SK-N-SH (cell line): ENCODE results near the gene MYH15. TPM values are rescaled to one million over a fixed set of nuclear protein-coding genes. Genes with fewer than 3 reads are reported as not detected.

ENCODE experiments used
- CTCF ChIA-PET: fragments of 300-600, 350-600 bp; formaldehyde crosslinking; extraction: SDS; loops from one replicate; lab custom pipeline; 2021; lab: Yijun Ruan, JAX
- POLR2A ChIA-PET: fragments of 350-600 bp; sonication (Branson Sonifier 250); formaldehyde crosslinking; extraction: SDS; loops from one replicate; lab custom pipeline; 2020; ENCODE audit warnings: antibody characterized with exemption, inconsistent platforms; lab: Yijun Ruan, JAX
- DNase-seq: peaks from one replicate; pipeline ENCODE4 v3.0.0; 2012
- H2AFZ ChIP-seq: fragments of 200-600 bp; sonication (generic); 2 replicates; pipeline ENCODE4 v1.8.1; 2016; ENCODE audit warnings: antibody characterized with exemption, mild to moderate bottlenecking, low read depth
- H3F3A ChIP-seq: fragments of 200-600 bp; sonication (generic); replicated peaks from 2 replicates; pipeline ENCODE3; 2016; ENCODE audit warnings: antibody characterized with exemption, mild to moderate bottlenecking; ENCODE audit not compliant: insufficient read depth
- H3K27ac ChIP-seq, 2 experiments: fragments of 200-500 bp in 1 of 2; fragments of 200-600 bp in 1 of 2; sonication (Bioruptor generic) in 1 of 2; sonication (generic), shearing (Covaris generic) in 1 of 2; 2 replicates each; pipeline versions ENCODE4 v1.5.1 to v1.6.1; 2014 to 2016; ENCODE audit warnings: low read depth in 2 of 2, inconsistent platforms in 1 of 2, low read length in 1 of 2, mild to moderate bottlenecking in 1 of 2, mixed read lengths in 1 of 2
- H3K27me3 ChIP-seq: fragments of 200-600 bp; sonication (generic), shearing (Covaris generic); 2 replicates; pipeline ENCODE4 v1.6.1; 2016; ENCODE audit warnings: mixed run types; ENCODE audit not compliant: insufficient read depth
- H3K36me3 ChIP-seq, 2 experiments: fragments of 200-500 bp in 1 of 2; fragments of 200-600 bp in 1 of 2; sonication (Bioruptor generic) in 1 of 2; sonication (generic) in 1 of 2; replicated peaks in 1 of 2; 2 replicates each; pipeline versions ENCODE3 to v1.5.1; 2014 to 2016; ENCODE audit warnings: low read length in 1 of 2, mild to moderate bottlenecking in 1 of 2; ENCODE audit not compliant: insufficient read depth in 2 of 2, control insufficient read depth in 1 of 2
- H3K4me1 ChIP-seq, 2 experiments: fragments of 200-500 bp in 1 of 2; fragments of 200-600 bp in 1 of 2; sonication (Bioruptor generic) in 1 of 2; sonication (generic), shearing (Covaris generic) in 1 of 2; 2 replicates each; pipeline versions ENCODE4 v1.5.1 to v1.6.1; 2014 to 2016; ENCODE audit warnings: low read depth in 1 of 2, low read length in 1 of 2, mixed run types in 1 of 2; ENCODE audit not compliant: insufficient read depth in 2 of 2, control insufficient read depth in 1 of 2
- H3K4me2 ChIP-seq: fragments of 200-600 bp; sonication (generic), shearing (Covaris generic); 2 replicates; pipeline ENCODE4 v1.6.1; 2017; ENCODE audit warnings: mixed run types
- H3K4me3 ChIP-seq, 2 experiments: fragments of 200-500 bp in 1 of 2; fragments of 200-600 bp in 1 of 2; sonication (Bioruptor generic) in 1 of 2; sonication (generic), shearing (Covaris generic) in 1 of 2; 2 replicates each; pipeline versions ENCODE4 v1.5.1 to v1.8.1; 2014 to 2016; ENCODE audit warnings: low read depth in 2 of 2, inconsistent platforms in 1 of 2, low read length in 1 of 2, mild to moderate bottlenecking in 1 of 2, mixed read lengths in 1 of 2, moderate library complexity in 1 of 2
- H3K79me2 ChIP-seq: fragments of 200-600 bp; sonication (generic); 2 replicates; pipeline ENCODE4 v1.8.1; 2017; ENCODE audit warnings: mild to moderate bottlenecking; ENCODE audit not compliant: insufficient read depth
- H3K9ac ChIP-seq: fragments of 200-600 bp; sonication (generic); 2 replicates; pipeline ENCODE4 v1.6.1; 2017; ENCODE audit warnings: mixed run types
- H3K9me2 ChIP-seq: fragments of 200-600 bp; sonication (generic); 2 replicates; pipeline ENCODE4 v1.6.1; 2017; ENCODE audit warnings: mixed run types
- H3K9me3 ChIP-seq: fragments of 200-600 bp; sonication (generic); 2 replicates; pipeline ENCODE4 v1.6.1; 2017; ENCODE audit warnings: mixed run types, mild to moderate bottlenecking, moderate library complexity
- H4K20me1 ChIP-seq: fragments of 200-600 bp; sonication (generic); 2 replicates; pipeline ENCODE4 v1.6.1; 2017; ENCODE audit warnings: mild to moderate bottlenecking, mixed run types; ENCODE audit not compliant: insufficient read depth
- CHD2 ChIP-seq: fragments of 150-350 bp; IDR thresholded peaks from 2 replicates; pipeline ENCODE4 v1.6.1; 2018; ENCODE audit warnings: low read length; ENCODE audit not compliant: partially characterized antibody
- EP300 ChIP-seq, 2 experiments: IDR thresholded peaks; 2 replicates each; pipeline versions ENCODE4 v1.4.0 to v1.6.1; 2012; ENCODE audit warnings: borderline replicate concordance in 1 of 2, low read depth in 1 of 2, low read length in 1 of 2
- FOSL2 ChIP-seq: IDR thresholded peaks from 2 replicates; pipeline ENCODE4 v1.4.0; 2012; ENCODE audit warnings: low read depth, mild to moderate bottlenecking, moderate library complexity, borderline replicate concordance
- FOXJ3 ChIP-seq: sonication (generic); formaldehyde crosslinking; IDR thresholded peaks from 2 replicates; pipeline ENCODE4 v1.5.1; 2020; ENCODE audit warnings: mild to moderate bottlenecking, missing genetic modification reagents
- FOXM1 ChIP-seq: IDR thresholded peaks from 2 replicates; pipeline ENCODE4 v1.4.0; 2012; ENCODE audit warnings: low read depth, mild to moderate bottlenecking
- GATA2 ChIP-seq: sonication (generic); formaldehyde crosslinking; IDR thresholded peaks from 2 replicates; pipeline ENCODE4 v1.5.0; 2020; ENCODE audit warnings: mild to moderate bottlenecking, missing genetic modification reagents
- JUND ChIP-seq: IDR thresholded peaks from 2 replicates; pipeline ENCODE4 v1.4.0; 2012
- MEF2A ChIP-seq: IDR thresholded peaks from 2 replicates; pipeline ENCODE4 v1.4.0; 2012; ENCODE audit warnings: low read depth, borderline replicate concordance
- NFIC ChIP-seq: IDR thresholded peaks from 2 replicates; pipeline ENCODE4 v1.4.0; 2012; ENCODE audit warnings: borderline replicate concordance
- POLR2AphosphoS5 ChIP-seq: IDR thresholded peaks from 2 replicates; pipeline ENCODE4 v1.6.1; 2012; ENCODE audit warnings: low read depth, low read length
- RCOR1 ChIP-seq: fragments of 150-350 bp; IDR thresholded peaks from 2 replicates; pipeline ENCODE4 v1.6.1; 2017; ENCODE audit warnings: antibody characterized with exemption, low read length
- RFX5 ChIP-seq: IDR thresholded peaks from 2 replicates; pipeline ENCODE4 v1.6.1; 2012; ENCODE audit warnings: mild to moderate bottlenecking, improper control_type of control experiment, low read length
- RXRA ChIP-seq: IDR thresholded peaks from 2 replicates; pipeline ENCODE4 v1.4.0; 2012; ENCODE audit warnings: low read depth, mild to moderate bottlenecking, borderline replicate concordance
- SIN3A ChIP-seq: IDR thresholded peaks from 2 replicates; pipeline ENCODE4 v1.6.1; 2012; ENCODE audit warnings: low read depth, mild to moderate bottlenecking, low read length, moderate library complexity, borderline replicate concordance
- SMC3 ChIP-seq: IDR thresholded peaks from 2 replicates; pipeline ENCODE4 v1.6.1; 2012; ENCODE audit warnings: low read depth, low read length, improper control_type of control experiment
- TCF12 ChIP-seq: IDR thresholded peaks from 2 replicates; pipeline ENCODE4 v1.4.0; 2012
- TEAD4 ChIP-seq: IDR thresholded peaks from 2 replicates; pipeline ENCODE4 v1.4.0; 2012; ENCODE audit warnings: mild to moderate bottlenecking, borderline replicate concordance; ENCODE audit not compliant: insufficient read depth
- WGBS: methylation state at CpG from one replicate; pipeline ENCODE4 v1.1.6; 2017; ENCODE audit warnings: low lambda C conversion rate; 5-methylcytosine and 5-hydroxymethylcytosine counted together
- polyA plus RNA-seq, 3 experiments: library from polyadenylated mRNA; depleted of rRNA; stranded (reverse); fragments of >200 nt; gene quantifications; 2 replicates each; pipeline ENCODE4 v1.2.3, GENCODE V29; 2012
- TF ChIP-seq, protein P1 (sequence below): fragments of 150-350 bp; IDR thresholded peaks from 2 replicates; pipeline ENCODE4 v1.6.1; 2017; ENCODE audit warnings: antibody characterized with exemption, low read length, low read depth, borderline replicate concordance
- TF ChIP-seq, protein P2 (sequence below): IDR thresholded peaks from 2 replicates; pipeline ENCODE4 v1.6.1; 2012; ENCODE audit warnings: mild to moderate bottlenecking, low read depth, low read length, moderate library complexity
- TF ChIP-seq, protein P3 (sequence below): IDR thresholded peaks from 2 replicates; pipeline ENCODE4 v1.4.0; 2012; ENCODE audit warnings: low read depth
- TF ChIP-seq, protein P4 (sequence below): IDR thresholded peaks from 2 replicates; pipeline ENCODE4; 2012
- TF ChIP-seq, protein P5 (sequence below): IDR thresholded peaks from 2 replicates; pipeline ENCODE4 v1.4.0; 2012; ENCODE audit warnings: low read depth, borderline replicate concordance

The MYH15 gene
- polyA plus RNA-seq, 1 of the 3 experiments (the other 2 are of a cell fraction): 2.1 TPM

DNA sequence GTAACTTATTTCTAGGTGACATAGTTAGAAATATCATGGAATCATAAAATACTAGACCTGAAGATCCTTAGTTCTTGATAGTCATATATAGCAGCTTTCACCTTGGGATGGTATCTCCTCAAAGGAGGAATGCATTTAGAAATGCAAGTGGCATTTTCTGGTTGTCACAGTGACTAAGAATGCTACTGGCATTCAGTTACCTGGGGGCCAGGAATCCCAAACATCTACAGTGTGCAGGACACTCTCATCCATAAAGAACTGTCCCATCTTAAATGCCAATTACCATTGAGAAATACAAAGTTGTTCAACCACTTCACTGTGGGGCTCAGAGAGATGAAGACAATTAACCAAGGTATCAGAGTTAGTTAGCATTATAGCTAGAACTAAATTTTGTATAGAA is 36.7 kb downstream of the MYH15 start (continued):
- TF ChIP-seq, protein P1, sequence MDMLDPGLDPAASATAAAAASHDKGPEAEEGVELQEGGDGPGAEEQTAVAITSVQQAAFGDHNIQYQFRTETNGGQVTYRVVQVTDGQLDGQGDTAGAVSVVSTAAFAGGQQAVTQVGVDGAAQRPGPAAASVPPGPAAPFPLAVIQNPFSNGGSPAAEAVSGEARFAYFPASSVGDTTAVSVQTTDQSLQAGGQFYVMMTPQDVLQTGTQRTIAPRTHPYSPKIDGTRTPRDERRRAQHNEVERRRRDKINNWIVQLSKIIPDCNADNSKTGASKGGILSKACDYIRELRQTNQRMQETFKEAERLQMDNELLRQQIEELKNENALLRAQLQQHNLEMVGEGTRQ: no peak
- no peak for TF ChIP-seq POLR2AphosphoS5

DNA sequence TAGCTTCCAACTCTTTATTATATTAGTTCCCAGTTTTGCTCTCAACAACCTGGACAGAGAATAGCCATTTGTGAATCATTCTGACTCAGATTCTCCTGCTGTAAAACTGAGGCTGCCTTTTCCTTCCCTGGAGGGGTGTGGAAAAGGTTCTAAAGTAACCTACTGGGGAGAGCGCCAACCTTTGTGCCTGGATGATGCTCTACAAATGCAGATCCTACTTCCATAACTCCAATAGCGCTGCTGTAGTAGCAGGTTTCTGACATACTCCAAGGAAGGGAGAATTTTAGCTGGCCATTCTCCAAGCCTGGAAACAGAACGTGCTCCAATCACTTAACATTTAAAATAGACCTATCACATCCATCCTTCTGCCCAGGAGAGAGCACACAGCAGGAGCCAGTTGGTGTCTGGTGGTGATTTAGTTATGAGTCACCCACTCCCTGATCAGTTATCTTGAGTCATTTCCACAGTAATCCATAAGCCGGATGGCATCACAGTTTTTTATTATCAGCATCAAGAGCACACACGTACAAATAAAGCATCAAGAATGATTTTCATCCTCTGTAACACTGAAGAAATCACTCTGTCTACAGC is 38.3 kb downstream of the MYH15 start:
- peaks cover 32% of the 10 kb centered on the region for H3F3A ChIP-seq
- H3K9me3 ChIP-seq: no peaks in the 10 kb centered on the region
- H3K27ac ChIP-seq: peak overlapping the region; percentile 81 to 87
- DNase-seq: peak; percentile 17
- H3K36me3 ChIP-seq: no peaks in the 10 kb centered on the region
- H3K4me3 ChIP-seq: peak overlapping the region in 1 of 2 experiments; percentile 17; a peak in 2 of 4 replicates
- POLR2A ChIA-PET: no interaction called here
- peak overlapping the region; percentile 58 for H3K9ac ChIP-seq
- H2AFZ ChIP-seq: peak overlapping the region; percentile 57; the same call in 1 of the 2 replicates
- H4K20me1 ChIP-seq: no peaks in the 10 kb centered on the region
- no peaks in the 10 kb centered on the region for H3K79me2 ChIP-seq
- peak; percentile 88 for TF ChIP-seq FOXM1
- TF ChIP-seq, protein P2, sequence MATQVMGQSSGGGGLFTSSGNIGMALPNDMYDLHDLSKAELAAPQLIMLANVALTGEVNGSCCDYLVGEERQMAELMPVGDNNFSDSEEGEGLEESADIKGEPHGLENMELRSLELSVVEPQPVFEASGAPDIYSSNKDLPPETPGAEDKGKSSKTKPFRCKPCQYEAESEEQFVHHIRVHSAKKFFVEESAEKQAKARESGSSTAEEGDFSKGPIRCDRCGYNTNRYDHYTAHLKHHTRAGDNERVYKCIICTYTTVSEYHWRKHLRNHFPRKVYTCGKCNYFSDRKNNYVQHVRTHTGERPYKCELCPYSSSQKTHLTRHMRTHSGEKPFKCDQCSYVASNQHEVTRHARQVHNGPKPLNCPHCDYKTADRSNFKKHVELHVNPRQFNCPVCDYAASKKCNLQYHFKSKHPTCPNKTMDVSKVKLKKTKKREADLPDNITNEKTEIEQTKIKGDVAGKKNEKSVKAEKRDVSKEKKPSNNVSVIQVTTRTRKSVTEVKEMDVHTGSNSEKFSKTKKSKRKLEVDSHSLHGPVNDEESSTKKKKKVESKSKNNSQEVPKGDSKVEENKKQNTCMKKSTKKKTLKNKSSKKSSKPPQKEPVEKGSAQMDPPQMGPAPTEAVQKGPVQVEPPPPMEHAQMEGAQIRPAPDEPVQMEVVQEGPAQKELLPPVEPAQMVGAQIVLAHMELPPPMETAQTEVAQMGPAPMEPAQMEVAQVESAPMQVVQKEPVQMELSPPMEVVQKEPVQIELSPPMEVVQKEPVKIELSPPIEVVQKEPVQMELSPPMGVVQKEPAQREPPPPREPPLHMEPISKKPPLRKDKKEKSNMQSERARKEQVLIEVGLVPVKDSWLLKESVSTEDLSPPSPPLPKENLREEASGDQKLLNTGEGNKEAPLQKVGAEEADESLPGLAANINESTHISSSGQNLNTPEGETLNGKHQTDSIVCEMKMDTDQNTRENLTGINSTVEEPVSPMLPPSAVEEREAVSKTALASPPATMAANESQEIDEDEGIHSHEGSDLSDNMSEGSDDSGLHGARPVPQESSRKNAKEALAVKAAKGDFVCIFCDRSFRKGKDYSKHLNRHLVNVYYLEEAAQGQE: 0 out of 2 replicates have a peak, but pooled peaks have one; percentile 11
- TF ChIP-seq FOSL2: peak; percentile 95
- TF ChIP-seq MEF2A: peak; percentile 61
- TF ChIP-seq, protein P3, sequence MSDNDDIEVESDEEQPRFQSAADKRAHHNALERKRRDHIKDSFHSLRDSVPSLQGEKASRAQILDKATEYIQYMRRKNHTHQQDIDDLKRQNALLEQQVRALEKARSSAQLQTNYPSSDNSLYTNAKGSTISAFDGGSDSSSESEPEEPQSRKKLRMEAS: peak; percentile 41; the same call in 1 of the 2 replicates
- TF ChIP-seq, protein P4, sequence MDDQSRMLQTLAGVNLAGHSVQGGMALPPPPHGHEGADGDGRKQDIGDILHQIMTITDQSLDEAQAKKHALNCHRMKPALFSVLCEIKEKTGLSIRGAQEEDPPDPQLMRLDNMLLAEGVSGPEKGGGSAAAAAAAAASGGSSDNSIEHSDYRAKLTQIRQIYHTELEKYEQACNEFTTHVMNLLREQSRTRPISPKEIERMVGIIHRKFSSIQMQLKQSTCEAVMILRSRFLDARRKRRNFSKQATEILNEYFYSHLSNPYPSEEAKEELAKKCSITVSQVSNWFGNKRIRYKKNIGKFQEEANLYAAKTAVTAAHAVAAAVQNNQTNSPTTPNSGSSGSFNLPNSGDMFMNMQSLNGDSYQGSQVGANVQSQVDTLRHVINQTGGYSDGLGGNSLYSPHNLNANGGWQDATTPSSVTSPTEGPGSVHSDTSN: peak; percentile 76
- 0 out of 2 replicates have a peak, but pooled peaks have one; percentile 38 for TF ChIP-seq GATA2 (CRISPR knock-in tag)
- no peak for TF ChIP-seq RFX5
- 0 out of 2 replicates have a peak, but pooled peaks have one; percentile 15 for TF ChIP-seq SIN3A
- TF ChIP-seq EP300 (IDR thresholded peaks at IDR 0.05; ENCODE audit: borderline replicate concordance in 1 of 2, low read depth in 1 of 2, low read length in 1 of 2): peak; percentile 61 to 91
- peak; percentile 95 for TF ChIP-seq TCF12
- TF ChIP-seq, protein P5, sequence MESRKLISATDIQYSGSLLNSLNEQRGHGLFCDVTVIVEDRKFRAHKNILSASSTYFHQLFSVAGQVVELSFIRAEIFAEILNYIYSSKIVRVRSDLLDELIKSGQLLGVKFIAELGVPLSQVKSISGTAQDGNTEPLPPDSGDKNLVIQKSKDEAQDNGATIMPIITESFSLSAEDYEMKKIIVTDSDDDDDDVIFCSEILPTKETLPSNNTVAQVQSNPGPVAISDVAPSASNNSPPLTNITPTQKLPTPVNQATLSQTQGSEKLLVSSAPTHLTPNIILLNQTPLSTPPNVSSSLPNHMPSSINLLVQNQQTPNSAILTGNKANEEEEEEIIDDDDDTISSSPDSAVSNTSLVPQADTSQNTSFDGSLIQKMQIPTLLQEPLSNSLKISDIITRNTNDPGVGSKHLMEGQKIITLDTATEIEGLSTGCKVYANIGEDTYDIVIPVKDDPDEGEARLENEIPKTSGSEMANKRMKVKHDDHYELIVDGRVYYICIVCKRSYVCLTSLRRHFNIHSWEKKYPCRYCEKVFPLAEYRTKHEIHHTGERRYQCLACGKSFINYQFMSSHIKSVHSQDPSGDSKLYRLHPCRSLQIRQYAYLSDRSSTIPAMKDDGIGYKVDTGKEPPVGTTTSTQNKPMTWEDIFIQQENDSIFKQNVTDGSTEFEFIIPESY: 0 out of 2 replicates have a peak, but pooled peaks have one; percentile 9
- TF ChIP-seq RXRA: peak; percentile 65
- TF ChIP-seq NFIC: peak; percentile 75; the same call in 1 of the 2 replicates
- 0 out of 2 replicates have a peak, but pooled peaks have one; percentile 39 for TF ChIP-seq TEAD4
- no peak for TF ChIP-seq CHD2
- TF ChIP-seq POLR2AphosphoS5: peak; percentile 34; the same call in 1 of the 2 replicates
- TF ChIP-seq JUND: peak; percentile 92
- TF ChIP-seq RCOR1: no peak
- no peak for TF ChIP-seq FOXJ3 (CRISPR knock-in tag)
- no peak for TF ChIP-seq SMC3
- peaks cover 13 to 22% of the 10 kb centered on the region in 2 experiments; a peak in 3 of 4 replicates for H3K4me1 ChIP-seq
- peak overlapping the region; percentile 61 for H3K4me2 ChIP-seq
- CTCF ChIA-PET: interaction anchor here (0.7 kb wide), 1 partner anchor 69 kb away, joined by 3 read pairs; no protein-coding TSS in a partner anchor
- no peaks in the 10 kb centered on the region for H3K9me2 ChIP-seq
- 3% methylated on average over 5 of the region's 5 CpGs for WGBS
- H3K27me3 ChIP-seq: no peaks in the 10 kb centered on the region
